Stimulated activated CD4-positive, alpha-beta T cell treated with anti-CD3 and anti-CD28 coated beads, Interleukin-4, amount 100 ng/mL, for 24 hours (primary cell): ENCODE data around the gene MRPS11.
"Not testable (repeated sequence)": the region's sequence is repeated elsewhere in the genome, so short reads cannot be mapped to it uniquely, and the experiment has no call there.

Source experiments
- DNase-seq: peaks from one replicate; pipeline ENCODE4 v3.0.0-alpha.2; 2020

MRPS11 gene

GRCh38 chr15:88493844-88494243 lies 26.3 kb downstream of the MRPS11 start:
- DNase-seq = no peak

- no peak for DNase-seq
Measured at GRCh38 chr15:88497109-88497765, 29.7 kb downstream of the MRPS11 start.

- DNase-seq = no peak
Measured at GRCh38 chr15:88498996-88499395, 31.5 kb downstream of the MRPS11 start.

- DNase-seq = no peak
Measured at GRCh38 chr15:88504445-88504844, 36.9 kb downstream of the MRPS11 start.

GRCh38 chr15:88505721-88506120 lies 38.2 kb downstream of the MRPS11 start:
- no peak for DNase-seq

DNA sequence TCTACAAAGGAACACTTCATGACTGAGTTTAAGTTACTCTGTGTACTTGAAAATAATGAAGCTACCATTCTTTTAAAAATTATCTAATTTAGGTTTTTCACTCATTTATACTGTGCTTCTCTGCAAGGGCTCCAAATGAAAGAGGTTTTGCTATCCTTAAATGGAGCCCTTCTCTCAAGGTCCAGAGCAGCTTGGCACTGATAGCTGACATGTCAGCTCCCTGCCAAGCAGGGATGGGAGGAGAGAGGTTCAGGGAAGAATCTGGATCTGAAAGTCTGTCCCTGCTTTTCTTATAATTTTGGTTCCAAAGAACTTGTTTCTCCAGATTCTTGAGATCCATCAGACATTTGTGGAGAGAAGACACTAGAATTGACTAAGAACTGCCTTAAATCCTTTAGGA lies 39.1 kb downstream of the MRPS11 start:
- no peak for DNase-seq

DNA sequence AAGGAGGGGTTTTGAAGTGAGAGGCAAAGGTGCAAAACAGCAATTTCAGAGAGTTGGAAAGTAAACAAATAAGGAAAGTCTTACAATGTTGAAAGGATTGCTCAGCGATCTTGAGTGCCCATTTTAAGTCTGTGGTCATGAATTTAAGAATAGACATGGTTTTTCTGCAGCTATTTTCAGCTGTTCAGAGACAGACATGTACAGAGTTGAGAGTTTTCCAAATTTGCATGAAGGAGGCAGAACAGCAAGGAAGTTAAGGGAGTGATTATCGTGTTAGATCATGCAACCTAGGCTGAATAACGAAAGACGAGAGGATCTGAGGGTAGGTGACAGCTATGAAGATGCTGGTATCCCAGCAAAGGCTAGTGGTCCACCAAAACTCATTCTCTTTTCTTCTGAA lies 41.8 kb downstream of the MRPS11 start:
- DNase-seq = no peak

DNA sequence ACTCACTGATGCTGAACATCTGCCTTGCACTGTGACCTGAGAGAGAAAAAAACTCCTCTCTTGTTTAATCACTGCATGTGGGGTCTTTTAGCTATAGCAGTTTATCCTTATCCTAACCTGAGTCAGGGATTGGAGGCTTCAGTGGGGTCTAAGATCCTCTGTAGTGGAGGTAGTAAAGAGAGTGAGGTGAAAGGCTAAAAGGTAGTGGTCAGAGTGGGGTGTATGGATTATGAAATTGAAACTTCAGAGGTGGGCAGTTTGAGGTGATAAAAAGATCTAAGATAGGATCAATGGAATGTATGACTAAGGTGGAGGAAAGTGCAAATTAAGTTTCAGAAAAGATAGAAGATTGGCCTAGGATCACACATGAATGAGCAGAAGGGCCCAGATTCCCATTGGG lies 42.5 kb downstream of the MRPS11 start:
- DNase-seq = no peak

DNA sequence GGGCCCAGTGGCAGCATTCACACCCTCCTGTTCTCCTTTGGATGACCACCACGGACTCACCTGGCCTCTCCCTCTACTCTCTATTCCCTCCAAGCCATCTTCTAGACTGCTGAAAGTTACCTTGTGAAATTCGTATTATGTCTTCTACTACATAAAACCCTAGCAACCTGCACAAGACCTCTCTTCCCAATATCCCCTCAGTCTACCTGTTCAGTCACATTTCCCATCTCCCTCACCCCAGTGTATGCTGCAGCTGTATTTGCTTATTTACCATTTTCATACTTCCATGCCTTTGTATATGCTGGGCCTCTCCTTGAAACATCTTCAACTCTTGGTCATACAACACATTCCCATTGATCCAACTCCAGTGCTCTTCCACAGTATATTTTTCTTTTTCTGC lies 43.7 kb downstream of the MRPS11 start:
- DNase-seq = no peak

GRCh38 chr15:88512078-88512477 lies 44.6 kb downstream of the MRPS11 start:
- no peak for DNase-seq

DNA sequence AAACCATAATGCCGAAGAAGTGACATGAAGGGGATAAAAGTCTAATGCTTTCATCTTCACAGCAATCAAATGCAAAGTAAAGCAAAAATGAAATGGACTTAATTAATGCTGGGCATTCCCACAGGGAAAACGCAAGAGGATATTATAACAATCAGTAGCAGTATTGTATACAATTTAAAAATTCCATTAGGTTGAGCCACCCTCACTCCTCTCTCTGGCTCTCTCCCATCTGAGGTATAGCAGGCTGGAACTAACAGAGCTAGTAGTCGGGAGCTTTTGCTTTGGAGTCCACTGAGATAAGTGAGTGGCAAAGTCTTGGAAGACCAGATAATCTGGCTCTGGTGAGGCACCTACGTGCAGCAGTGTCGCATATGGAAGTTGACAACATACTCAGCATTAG lies 45.1 kb downstream of the MRPS11 start:
- no peak for DNase-seq

DNA sequence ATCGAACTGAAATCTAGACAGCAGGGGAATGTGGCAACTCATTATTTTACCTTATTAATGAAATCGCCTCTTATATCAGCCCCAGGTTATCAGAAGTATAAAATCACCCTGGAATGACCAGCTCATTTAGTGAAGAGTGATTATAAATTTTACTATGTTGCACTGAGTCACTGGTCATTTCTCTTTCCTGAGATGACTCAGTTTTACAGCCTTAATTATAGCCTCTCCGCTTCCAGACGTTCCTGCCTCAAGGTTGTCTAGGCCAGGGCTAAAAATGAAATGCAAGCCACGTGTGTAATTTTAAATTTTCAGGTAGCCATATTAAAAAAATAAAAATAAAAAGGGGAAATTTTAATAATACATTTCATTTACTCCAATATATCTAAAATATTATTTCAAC lies 45.7 kb downstream of the MRPS11 start:
- DNase-seq = no peak

DNA sequence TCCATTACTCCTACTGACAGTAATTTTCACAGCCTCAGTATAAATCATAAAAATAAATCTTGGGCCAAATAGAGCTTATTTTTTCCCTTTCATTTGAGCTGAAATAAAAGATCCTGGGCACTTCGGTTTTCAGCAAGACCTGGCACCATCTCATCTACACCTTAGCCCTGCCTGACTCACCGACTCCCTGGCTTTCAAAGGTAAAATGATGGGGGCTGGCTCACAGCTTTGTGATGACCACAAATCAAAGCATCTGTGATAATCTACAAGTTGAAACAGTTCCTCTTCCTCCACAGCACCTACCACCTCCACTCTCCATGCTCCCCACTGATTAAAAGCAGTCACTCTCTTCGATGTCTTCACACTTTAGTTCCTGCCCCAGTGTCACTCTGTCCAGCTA lies 51.4 kb downstream of the MRPS11 start:
- DNase-seq = no peak

GRCh38 chr15:88524094-88524493 lies 56.6 kb downstream of the MRPS11 start:
- DNase-seq = not testable (repeated sequence)

- no peak for DNase-seq
Measured at GRCh38 chr15:88525418-88525817, 57.9 kb downstream of the MRPS11 start.

DNA sequence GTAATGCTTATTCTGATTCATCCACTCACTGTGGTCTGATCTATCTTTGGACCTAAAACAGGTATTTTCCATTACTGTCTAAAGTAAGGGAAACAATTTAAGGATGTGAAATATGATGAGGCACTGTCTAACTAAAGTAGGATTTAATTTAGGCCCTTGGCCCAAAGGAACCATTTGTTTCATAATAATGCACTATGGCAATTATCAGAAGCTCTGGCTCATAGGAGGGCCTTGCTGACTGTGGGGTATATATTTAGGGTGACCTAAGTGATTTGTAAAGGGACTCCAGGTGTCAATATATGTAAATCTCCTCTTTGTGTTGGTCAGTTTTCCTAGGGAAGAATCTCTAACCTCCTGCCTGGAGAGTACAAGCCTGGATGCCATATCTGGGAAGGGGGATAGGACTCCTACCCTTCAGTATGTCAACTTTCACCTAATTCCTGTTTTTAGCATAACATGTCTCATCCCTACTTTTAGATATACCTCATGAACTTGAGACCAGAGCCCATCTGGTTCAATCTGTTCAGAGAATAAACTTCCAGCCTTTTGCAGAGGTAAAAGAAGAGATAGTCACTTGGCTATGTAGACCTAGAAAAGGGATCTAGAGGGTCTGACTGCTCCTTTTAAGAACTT lies 58.9 kb downstream of the MRPS11 start:
- no peak for DNase-seq

GRCh38 chr15:88529021-88529630 lies 61.6 kb downstream of the MRPS11 start:
- no peak for DNase-seq
